Measurements from ENCODE around the gene C11orf54.

Gene C11orf54

DNA sequence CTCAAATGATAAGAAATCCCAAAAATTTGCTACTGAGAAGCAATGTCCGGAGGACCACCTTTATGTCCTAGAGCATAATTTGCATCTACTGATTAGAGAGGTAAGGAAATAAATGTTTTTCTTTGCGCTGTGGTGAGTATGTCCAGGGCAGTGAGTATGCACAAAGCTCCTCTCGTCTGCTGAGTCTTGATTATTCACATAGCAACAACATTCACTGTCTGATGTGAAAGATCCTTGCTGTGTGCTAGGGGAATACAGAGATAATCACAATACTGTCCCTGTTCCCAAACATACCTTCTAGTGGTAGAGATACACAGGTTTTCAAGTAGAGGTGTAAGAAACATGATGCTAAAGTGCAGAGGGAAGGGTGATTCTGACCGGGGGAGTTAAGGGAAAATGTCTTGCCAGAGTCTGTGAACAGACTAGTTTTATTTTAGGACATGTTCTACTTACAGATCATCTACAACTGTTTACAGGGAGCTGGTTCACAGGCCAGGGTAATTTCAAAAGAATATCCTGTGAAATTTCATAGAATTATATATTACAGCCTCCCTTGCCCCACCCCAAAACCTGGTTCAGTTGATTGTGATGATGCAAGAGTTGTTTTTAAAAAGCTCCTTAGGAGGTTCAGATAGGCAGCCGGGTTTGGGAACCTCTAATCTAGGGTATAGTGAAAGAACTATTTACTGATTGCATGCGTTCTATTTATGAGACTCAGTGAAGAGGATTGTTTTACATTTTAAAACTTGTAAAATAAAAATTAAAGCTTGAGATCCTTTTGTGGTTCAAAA lies 55.2 kb downstream of the C11orf54 start:
- POLR2A ChIA-PET, result no interaction called here
- DNase-seq (ENCODE audit: extremely low spot score), result no peak
- CTCF ChIA-PET, result no interaction called here
- TF ChIP-seq NFRKB (IDR thresholded peaks at IDR 0.05) (no peak), FOXA1 (IDR thresholded peaks at IDR 0.05) (no peak), FOXM1 (IDR thresholded peaks at IDR 0.05; ENCODE audit: borderline replicate concordance) (no peak), TARDBP (IDR thresholded peaks at IDR 0.05) (no peak), ZNF384 (IDR thresholded peaks at IDR 0.05) (no peak), ARNT (IDR thresholded peaks at IDR 0.05) (no peak), SUZ12 (IDR thresholded peaks at IDR 0.05) (no peak), LEF1 (IDR thresholded peaks at IDR 0.05; ENCODE audit: borderline replicate concordance) (no peak), ELF4 (IDR thresholded peaks at IDR 0.05) (no peak), SP1 (IDR thresholded peaks at IDR 0.05) (no peak), CTBP1 (IDR thresholded peaks at IDR 0.05; ENCODE audit: borderline replicate concordance) (no peak)

DNA sequence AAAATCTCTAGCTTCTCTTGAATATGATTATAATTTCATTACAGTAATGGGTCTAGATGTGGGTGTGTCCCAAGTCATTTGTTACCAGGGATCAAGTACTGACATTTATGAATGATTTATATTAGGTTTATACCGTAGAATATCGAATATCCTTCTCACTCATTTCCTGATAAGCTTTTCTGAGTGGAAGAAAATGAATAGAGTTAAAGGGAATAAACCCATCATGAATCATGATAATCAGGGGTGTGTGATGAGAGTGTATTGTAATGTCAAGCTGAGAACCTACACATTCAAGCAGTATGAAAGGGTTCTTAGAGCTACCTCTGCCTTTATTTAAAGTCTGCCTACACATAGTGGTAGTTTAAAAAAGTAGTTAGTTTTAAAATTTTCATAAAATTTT lies 59.9 kb downstream of the C11orf54 start:
- TF ChIP-seq, protein P1, sequence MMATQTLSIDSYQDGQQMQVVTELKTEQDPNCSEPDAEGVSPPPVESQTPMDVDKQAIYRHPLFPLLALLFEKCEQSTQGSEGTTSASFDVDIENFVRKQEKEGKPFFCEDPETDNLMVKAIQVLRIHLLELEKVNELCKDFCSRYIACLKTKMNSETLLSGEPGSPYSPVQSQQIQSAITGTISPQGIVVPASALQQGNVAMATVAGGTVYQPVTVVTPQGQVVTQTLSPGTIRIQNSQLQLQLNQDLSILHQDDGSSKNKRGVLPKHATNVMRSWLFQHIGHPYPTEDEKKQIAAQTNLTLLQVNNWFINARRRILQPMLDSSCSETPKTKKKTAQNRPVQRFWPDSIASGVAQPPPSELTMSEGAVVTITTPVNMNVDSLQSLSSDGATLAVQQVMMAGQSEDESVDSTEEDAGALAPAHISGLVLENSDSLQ (IDR thresholded peaks at IDR 0.05), result peak; percentile 28; the same call in 1 of the 2 replicates
- no peak for TF ChIP-seq FOXK2 (IDR thresholded peaks at IDR 0.05)
- ChIA-PET CTCF (no interaction called here), POLR2A (interaction anchor here (1.6 to 4.2 kb wide), 2 partner anchors 17 to 60 kb away, joined by 5 to 18 read pairs; partner anchors contain the start of genes C11orf54, MED17 and TAF1D)
- no peak for DNase-seq (ENCODE audit: extremely low spot score)

DNA sequence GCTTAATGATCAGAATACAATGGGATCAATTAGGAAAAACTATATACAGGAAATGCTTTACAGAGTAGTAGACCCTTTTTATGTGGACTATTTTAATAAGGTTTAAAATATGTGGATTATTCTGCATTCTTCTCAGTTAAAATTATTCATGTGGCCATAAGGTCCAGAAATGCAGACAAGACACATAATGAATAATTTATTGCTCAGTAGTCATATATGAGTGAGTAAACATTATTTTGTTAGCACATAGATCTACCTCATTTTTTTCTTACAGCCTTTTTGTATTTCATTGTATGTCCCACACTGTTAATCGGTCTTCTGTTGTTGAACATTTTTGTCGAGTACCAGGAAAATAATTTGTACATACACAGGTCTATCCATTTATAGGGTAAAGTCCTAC lies 63.4 kb downstream of the C11orf54 start:
- no peak for DNase-seq (ENCODE audit: extremely low spot score)
- POLR2A ChIA-PET, result no interaction called here
- TF ChIP-seq BHLHE40 (IDR thresholded peaks at IDR 0.05; ENCODE audit: borderline replicate concordance) (no peak), LEF1 (IDR thresholded peaks at IDR 0.05; ENCODE audit: borderline replicate concordance) (no peak), CTBP1 (IDR thresholded peaks at IDR 0.05; ENCODE audit: borderline replicate concordance) (no peak), ARNT (IDR thresholded peaks at IDR 0.05) (no peak), TARDBP (IDR thresholded peaks at IDR 0.05) (no peak), FOXA1 (IDR thresholded peaks at IDR 0.05) (no peak), FOXK2 (IDR thresholded peaks at IDR 0.05) (no peak), NFRKB (IDR thresholded peaks at IDR 0.05) (no peak), HDGF (IDR thresholded peaks at IDR 0.05; ENCODE audit: borderline replicate concordance) (no peak), SUZ12 (IDR thresholded peaks at IDR 0.05) (no peak), L3MBTL2 (conservative IDR thresholded peaks at IDR 0.05) (no peak)
- TF ChIP-seq, protein P1 (IDR thresholded peaks at IDR 0.05), result no peak
- CTCF ChIA-PET, result no interaction called here

DNA sequence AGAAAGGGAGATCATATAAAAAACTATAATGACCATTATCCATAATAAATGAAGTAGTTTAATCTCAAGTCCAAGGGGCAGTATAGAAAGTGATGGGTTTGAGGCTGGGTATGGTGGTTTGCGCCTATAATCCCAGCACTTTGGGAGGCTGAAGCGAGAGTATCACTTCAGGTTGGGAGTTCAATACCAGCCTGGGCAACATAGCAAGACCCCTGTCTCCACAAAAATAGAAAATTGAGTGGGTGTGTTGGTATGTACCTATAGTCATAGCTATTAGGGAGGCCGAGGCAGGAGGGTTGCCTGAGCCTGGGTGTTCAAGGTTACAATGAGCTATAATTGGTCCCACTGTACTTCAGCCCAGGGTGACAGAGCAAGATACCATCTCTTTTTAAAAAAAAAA lies 66.5 kb downstream of the C11orf54 start:
- CTCF ChIA-PET, result no interaction called here
- POLR2A ChIA-PET, result no interaction called here
- TF ChIP-seq ARNT (IDR thresholded peaks at IDR 0.05) (no peak), SUZ12 (IDR thresholded peaks at IDR 0.05) (no peak), HDGF (IDR thresholded peaks at IDR 0.05; ENCODE audit: borderline replicate concordance) (no peak), FOXK2 (IDR thresholded peaks at IDR 0.05) (no peak)
- DNase-seq (ENCODE audit: extremely low spot score), result no peak

DNA sequence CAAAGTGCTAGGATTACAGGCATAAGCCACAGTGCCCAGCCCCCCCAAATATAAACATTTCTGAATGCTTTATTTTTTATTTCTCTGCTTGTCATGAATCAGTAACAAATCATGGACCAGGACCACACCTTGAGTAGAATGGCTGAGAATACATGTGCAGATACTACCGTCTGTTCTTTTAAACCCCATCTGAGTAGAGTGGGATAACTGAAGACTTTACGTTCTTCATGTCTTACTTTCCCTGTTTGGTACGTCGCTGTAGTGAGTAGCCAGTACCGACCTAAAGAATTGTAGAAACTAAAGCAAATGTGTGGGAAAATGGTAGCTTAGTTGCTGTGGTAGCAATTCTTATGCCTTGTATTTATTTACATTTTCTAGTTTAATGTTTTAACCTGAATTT lies 72.5 kb downstream of the C11orf54 start:
- TF ChIP-seq LEF1 (IDR thresholded peaks at IDR 0.05; ENCODE audit: borderline replicate concordance) (no peak), TARDBP (IDR thresholded peaks at IDR 0.05) (no peak), CTBP1 (IDR thresholded peaks at IDR 0.05; ENCODE audit: borderline replicate concordance) (no peak), SP1 (IDR thresholded peaks at IDR 0.05) (no peak), ELF4 (IDR thresholded peaks at IDR 0.05) (no peak), FOXA1 (IDR thresholded peaks at IDR 0.05) (no peak), L3MBTL2 (conservative IDR thresholded peaks at IDR 0.05) (no peak), SUZ12 (IDR thresholded peaks at IDR 0.05) (no peak), NFRKB (IDR thresholded peaks at IDR 0.05) (no peak), FOXK2 (IDR thresholded peaks at IDR 0.05) (no peak), BHLHE40 (IDR thresholded peaks at IDR 0.05; ENCODE audit: borderline replicate concordance) (no peak), ARNT (IDR thresholded peaks at IDR 0.05) (no peak)
- TF ChIP-seq, protein P1 (IDR thresholded peaks at IDR 0.05), result no peak
- POLR2A ChIA-PET, result no interaction called here
- CTCF ChIA-PET, result no interaction called here
- no peak for DNase-seq (ENCODE audit: extremely low spot score)
